NCI-H2107 treated with DMSO at 0.1 percent for 48 hours (cell line): ENCODE results near the gene ARHGAP15.

ENCODE experiments used
- DNase-seq: peaks from one replicate; lab custom pipeline; 2025; ENCODE audit not compliant: unreplicated experiment; lab: John Stamatoyannopoulos, UW

Gene ARHGAP15

GRCh38 chr2:143144813-143145455 lies 15.7 kb downstream of the ARHGAP15 start:
- DNase-seq, result no peak

GRCh38 chr2:143146366-143146765 lies 17.1 kb downstream of the ARHGAP15 start:
- DNase-seq, result no peak

- no peak for DNase-seq
Measured at GRCh38 chr2:143146815-143147530, 17.8 kb downstream of the ARHGAP15 start.

- no peak for DNase-seq
Measured at GRCh38 chr2:143148011-143148410, 18.8 kb downstream of the ARHGAP15 start.

DNA sequence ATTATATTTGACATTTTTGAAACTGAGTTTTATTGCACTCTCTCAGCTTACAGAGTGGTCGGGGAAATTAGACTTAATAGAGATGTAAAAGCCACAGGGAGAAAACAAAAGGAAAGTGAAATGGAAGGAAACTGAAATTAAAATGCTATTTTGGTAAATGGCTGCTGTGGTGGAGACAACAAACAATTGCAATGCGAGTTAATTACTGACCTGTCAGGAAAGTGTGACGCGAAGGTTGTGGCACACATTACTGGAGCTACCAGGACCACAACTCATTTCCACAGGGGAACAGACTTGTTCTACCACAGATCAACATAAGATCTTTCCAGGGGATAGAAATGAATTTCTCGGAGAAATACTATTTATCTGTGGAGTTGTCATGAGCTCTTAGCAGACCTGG lies 19.5 kb downstream of the ARHGAP15 start:
- no peak for DNase-seq

DNA sequence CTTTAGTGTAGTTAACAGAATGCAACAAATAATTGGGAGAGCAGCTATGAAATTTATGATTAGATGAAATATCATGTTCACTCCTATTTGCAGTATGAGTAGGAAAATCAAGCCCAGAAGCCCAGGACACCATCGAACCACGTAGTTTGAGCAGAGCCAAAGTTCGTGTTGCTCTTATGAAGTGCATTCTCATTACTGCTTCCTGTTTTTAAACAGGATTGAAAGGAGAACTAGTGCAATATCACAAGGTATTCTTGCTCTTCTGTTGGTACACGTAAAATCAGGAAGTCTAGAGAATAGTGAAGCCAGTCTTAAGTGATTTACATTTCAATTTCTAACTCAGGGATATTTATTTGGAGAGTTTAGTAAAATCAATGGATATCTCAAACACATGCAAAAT lies 21.1 kb downstream of the ARHGAP15 start:
- no peak for DNase-seq

GRCh38 chr2:143151111-143151752 lies 22.0 kb downstream of the ARHGAP15 start:
- no peak for DNase-seq

DNA sequence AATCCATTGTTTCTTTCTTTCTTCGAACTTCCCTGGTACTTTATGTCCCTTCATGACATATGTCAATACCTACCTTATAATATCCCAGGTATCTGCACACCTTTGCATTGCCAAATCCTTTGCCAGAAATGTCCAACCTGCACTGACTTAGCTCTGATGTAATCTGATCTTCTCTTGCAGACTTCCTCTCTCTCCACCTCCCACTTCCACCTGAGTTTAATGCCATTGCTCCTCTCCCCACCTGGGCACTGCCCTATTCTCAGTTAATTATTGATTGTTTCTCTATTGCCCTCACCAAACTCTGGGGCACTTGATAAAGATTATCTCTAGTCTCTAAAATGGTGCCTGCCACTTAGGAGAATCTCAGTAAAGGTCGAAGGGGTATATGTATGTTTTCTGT lies 23.0 kb downstream of the ARHGAP15 start:
- no peak for DNase-seq

- no peak for DNase-seq
Measured at GRCh38 chr2:143152637-143153036, 23.4 kb downstream of the ARHGAP15 start.

DNA sequence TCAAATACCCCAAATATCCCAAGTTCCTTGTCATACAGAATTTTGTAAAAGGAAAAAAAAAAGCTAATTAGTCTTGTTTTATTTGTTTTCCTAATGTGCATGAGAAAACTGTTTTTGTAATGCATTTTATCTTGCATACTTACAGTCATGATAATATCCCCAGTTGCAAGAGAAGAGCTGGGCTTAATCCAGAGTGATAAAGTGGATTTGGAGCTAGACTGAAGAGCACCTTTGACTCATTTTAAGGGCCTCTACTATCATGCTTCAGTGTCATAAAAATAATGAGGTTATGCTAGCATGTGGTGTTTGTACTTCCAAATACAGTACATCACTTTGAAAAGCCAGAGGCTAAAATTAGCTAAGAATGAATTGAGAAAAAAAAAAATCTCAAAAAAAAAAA lies 26.4 kb downstream of the ARHGAP15 start:
- no peak for DNase-seq

DNA sequence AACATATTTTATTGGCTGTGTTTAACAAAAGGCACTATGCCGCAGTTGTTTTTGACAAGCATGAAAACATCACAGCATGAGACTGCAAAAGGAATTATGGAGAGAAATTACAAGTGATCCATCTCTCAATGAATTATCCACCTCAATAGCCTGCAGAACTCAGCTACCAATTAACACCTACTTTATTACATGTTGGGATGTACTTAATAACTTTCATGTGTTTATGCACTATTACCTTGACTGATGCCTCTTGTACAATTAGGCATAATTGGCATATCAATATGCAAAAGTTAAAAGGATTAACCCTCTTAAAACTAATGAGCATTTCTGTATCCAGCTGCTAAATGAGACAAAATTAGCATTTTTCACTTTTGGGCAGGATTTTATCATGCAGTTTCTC lies 27.8 kb downstream of the ARHGAP15 start:
- DNase-seq, result no peak

GRCh38 chr2:143157418-143157817 lies 28.2 kb downstream of the ARHGAP15 start:
- no peak for DNase-seq

DNA sequence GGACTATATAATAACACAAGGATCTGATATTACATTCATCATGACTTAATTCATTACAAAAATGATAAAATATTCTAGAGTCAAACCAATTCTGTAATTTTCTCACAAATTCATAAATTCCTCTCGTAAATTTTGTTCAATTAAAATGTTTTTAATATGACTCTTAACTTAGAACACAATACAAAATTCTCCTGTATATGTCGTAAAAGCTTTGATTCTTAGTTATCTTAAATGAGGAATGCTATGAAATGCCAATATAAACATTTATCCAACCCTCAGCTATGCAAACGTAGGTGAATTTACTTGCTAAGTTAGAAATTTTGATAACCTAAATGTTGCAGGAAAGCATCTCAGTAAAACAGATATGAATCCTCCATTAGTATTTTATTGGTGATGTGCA lies 28.9 kb downstream of the ARHGAP15 start:
- DNase-seq, result no peak

DNA sequence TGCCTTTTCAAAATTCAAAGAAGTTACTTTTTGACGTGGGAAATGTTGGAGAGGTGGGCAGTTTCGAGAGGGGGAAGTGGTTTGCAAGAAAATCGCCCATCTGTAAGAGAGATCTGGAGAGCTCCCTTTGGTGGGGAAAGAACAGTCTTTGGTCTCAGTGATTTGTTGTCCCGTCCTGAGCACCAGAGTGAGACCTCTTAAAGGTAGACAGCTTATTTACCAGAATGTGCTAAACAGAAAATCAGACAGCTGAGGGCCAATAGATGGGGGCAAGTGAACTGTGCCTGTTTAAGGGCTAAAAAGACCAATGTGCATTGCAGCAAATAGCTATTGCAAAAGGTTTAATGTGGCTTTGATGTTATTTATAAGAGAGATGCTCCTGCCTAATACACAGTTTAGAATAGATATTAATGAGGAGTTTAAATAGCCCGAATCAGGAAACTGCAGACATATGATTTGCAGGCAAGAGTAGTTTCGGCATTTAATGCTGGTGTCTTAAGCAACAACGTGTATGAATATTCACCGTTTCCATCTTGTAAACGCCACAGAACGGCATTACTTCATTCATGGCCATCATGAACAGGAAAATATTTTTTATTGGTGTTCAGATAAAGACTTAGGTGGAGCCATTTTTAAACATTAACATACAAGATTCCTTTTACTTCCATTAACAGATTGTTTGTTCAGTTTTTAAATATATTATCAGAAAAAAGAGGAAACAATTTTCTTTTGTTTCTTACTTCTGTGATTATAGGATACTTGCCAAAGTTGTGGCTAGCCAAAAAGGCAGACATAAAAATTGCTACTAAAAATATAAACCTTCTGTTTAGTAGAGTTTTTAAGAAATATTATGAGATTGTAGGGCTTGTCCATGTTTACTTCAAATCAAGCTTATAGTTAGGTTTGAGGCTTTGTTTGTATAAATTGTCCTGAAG lies 29.6 kb downstream of the ARHGAP15 start:
- no peak for DNase-seq

DNA sequence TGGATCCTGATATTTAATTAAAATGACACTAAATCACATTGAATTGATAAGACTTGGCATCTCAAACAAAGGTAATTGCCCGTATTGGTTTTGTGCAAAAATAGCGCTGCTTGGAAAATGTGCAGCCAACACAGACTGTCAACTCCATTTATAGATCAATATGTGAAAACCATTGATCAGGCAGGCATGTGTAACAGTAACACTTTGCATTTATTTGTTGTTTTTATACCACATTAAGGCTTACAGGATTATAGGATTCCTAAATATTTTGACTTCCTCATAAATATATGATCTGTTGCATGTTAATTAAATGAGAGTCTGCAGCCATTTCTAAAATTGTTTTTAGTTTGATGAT lies 30.2 kb downstream of the ARHGAP15 start:
- DNase-seq, result no peak

- no peak for DNase-seq
Measured at GRCh38 chr2:143160732-143161707, 31.8 kb downstream of the ARHGAP15 start.

DNA sequence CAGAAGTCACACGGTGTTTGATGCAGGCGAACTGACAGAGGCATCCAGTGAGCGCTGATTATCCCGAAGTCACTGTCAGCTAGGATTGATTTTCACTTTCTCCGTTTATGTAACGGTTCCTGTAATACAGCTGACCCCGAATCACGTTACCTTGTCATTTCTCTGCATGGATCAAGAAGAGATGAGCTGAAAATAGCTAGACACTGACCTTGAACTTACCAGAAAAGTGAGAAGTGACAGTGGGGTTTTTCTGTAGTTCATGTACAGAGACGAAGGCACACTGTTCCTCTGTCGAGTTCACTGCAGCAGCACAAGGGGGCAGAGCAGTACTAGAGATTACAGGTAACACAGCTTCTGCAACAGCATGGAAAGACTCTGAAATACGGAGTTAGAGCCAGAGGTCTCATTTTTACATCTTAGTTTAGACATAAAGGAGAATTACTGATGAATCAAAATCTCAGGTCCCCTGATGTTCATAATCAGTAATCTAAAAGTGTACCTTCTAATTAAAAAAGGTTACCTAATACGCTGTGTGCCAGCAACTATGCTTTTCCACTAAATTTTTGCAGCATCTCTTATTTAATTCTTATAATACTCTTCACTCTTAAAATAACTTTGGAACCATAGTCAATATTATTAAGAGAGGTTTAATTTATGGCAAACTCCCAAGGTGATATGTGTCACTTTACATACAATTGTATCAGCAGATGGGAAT lies 33.1 kb downstream of the ARHGAP15 start:
- peak; percentile 51 for DNase-seq

DNA sequence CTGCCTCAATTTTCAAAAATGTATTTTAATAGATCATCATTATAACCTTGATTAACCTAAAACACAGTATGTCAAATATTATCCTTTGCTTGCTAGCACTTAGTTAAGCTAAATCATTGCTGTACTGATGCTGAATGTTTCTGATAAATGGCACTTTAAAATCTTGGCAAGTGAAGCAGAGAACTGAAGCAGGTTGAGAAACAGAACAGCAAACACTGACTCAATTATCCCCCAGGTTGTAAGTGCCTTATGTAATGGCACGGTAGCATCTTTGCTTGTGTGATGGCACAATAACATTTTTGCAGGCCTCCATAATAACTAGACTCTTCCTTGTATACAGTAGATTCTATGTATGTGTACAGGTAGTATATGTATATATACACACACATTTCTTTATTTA lies 33.8 kb downstream of the ARHGAP15 start:
- no peak for DNase-seq

GRCh38 chr2:143163499-143163898 lies 34.3 kb downstream of the ARHGAP15 start:
- DNase-seq, result no peak

GRCh38 chr2:143165291-143165690 lies 36.1 kb downstream of the ARHGAP15 start:
- no peak for DNase-seq
